Skeletal muscle tissue (tissue), 4 donors: ENCODE data around the gene RNU6-7. TPM values are rescaled to one million over a fixed set of nuclear protein-coding genes. Genes with fewer than 3 reads are reported as not detected.

ENCODE experiments used
- H3K27ac ChIP-seq: one replicate; pipeline ENCODE4 v1.7.0; 2013; ENCODE audit warnings: mild to moderate bottlenecking, low read depth, low read length, inconsistent platforms
- H3K27me3 ChIP-seq, 3 donors: one replicate each; pipeline ENCODE4 v1.7.0; 2013; ENCODE audit warnings: low read length in 3 of 3; ENCODE audit not compliant: control insufficient read depth in 3 of 3, insufficient read depth in 3 of 3
- H3K36me3 ChIP-seq, 3 donors: one replicate each; pipeline ENCODE4 v1.7.0; 2013; ENCODE audit warnings: low read length in 3 of 3; ENCODE audit not compliant: control insufficient read depth in 3 of 3, insufficient read depth in 3 of 3
- H3K4me1 ChIP-seq, 3 donors: one replicate each; pipeline ENCODE4 v1.7.0; 2013; ENCODE audit warnings: low read length in 3 of 3, mild to moderate bottlenecking in 3 of 3; ENCODE audit not compliant: control insufficient read depth in 3 of 3, insufficient read depth in 3 of 3
- H3K4me3 ChIP-seq, 3 donors: one replicate each; pipeline ENCODE4 v1.7.0; 2013; ENCODE audit warnings: low read length in 3 of 3
- H3K9ac ChIP-seq, 3 donors: one replicate each; pipeline ENCODE4 v1.7.0; 2013; ENCODE audit warnings: low read length in 3 of 3, mild to moderate bottlenecking in 3 of 3, moderate library complexity in 2 of 3, low read depth in 1 of 3
- H3K9me3 ChIP-seq, 3 donors: one replicate each; pipeline ENCODE4 v1.7.0; 2013; ENCODE audit warnings: low read length in 3 of 3; ENCODE audit not compliant: control insufficient read depth in 3 of 3
- total RNA-seq: library from RNA; depleted of rRNA; stranded (reverse); fragments of >200 nt; gene quantifications from one replicate; pipeline ENCODE4 v1.2.3, GENCODE V29; 2014
- donor health status: Osteomylitis.

RNU6-7 gene
- not detected for total RNA-seq

GRCh38 chr14:32201816-32202490 is at the start of gene RNU6-7:
RNU6-7 (plus strand) TSS chr14:32202045.
- Histone ChIP-seq H3K27me3 (no peaks in the 10 kb centered on the region), H3K27ac (peak within 1 kb of the TSS; percentile 94), H3K9me3 (no peaks in the 10 kb centered on the region), H3K36me3 (no peaks in the 10 kb centered on the region), H3K4me1 (peaks cover 2 to 14% (median 4%) of the 10 kb centered on the region in 3 donors), H3K4me3 (peak within 1 kb of the TSS; percentile 74 to 94 (median 92)), H3K9ac (peak within 1 kb of the TSS; percentile 86 to 93 (median 92))

DNA sequence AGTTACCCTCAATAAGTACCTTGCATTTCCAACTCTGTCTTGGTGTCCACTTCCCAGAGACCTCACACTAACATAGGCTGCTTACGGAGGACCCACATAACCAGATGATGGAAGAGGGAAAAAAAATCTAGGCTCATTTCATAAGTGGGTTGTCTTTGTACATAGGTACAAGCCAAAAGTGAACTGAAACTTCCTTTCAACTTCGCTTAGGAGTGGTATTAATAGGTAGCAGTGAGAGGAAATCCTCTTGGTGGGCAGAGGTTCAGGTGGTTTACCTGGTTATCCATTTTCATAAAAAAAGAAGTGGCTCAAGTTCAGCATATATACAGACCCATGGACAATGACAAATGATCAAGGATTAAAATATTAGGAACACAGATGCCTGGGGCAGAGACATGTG is 35.8 kb upstream of the RNU6-7 start:
- H3K36me3 ChIP-seq: no peaks in the 10 kb centered on the region
- no peak overlapping the region for H3K27ac ChIP-seq
- no peak overlapping the region for H3K9ac ChIP-seq
- H3K4me1 ChIP-seq: no peaks in the 10 kb centered on the region
- no peaks in the 10 kb centered on the region for H3K27me3 ChIP-seq
- H3K9me3 ChIP-seq: no peaks in the 10 kb centered on the region
- H3K4me3 ChIP-seq: no peak overlapping the region

DNA sequence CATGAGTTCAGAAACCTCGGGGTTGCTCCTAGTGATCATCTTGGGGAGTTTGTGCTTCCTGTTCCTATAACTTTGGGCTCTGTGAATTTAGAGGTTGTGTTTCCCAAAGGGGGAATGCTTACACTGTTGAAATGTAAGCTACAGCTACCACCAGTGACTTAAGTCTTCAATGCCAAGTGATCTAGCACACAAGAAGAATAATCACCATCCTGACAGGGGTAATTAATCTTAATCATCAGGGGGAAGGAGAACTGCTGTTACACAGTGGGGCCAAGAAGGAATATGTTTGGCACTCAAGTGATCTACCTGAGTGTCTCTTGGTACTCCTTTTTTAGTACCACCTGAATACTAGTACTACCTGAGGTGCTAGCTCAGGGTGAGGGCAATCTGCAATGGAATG is 34.9 kb upstream of the RNU6-7 start:
- H3K27me3 ChIP-seq: no peaks in the 10 kb centered on the region
- H3K4me1 ChIP-seq: no peaks in the 10 kb centered on the region
- H3K9me3 ChIP-seq: no peaks in the 10 kb centered on the region
- no peak overlapping the region for H3K27ac ChIP-seq
- no peaks in the 10 kb centered on the region for H3K36me3 ChIP-seq
- no peak overlapping the region for H3K4me3 ChIP-seq
- H3K9ac ChIP-seq: no peak overlapping the region

DNA sequence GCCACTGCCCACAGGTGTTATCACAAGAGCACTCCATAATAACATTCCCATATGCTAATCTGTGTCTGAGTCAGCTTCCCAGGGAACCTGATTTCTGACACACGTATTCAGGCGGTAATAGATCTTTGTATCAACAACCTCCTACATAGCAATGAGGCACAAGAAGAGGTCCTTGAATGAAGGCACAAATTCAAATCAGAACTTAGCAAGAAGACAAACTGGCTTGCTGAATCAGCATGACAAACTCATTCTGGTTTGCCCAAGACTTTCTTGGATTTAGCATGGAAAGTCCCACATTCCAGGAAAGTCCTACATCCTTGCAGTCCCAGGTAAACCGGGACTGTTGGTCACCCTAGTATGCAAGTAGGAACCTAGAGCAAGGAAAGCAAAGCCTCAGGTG is 33.9 kb upstream of the RNU6-7 start:
- no peak overlapping the region for H3K9ac ChIP-seq
- no peak overlapping the region for H3K27ac ChIP-seq
- H3K9me3 ChIP-seq: no peaks in the 10 kb centered on the region
- no peaks in the 10 kb centered on the region for H3K4me1 ChIP-seq
- no peaks in the 10 kb centered on the region for H3K27me3 ChIP-seq
- no peaks in the 10 kb centered on the region for H3K36me3 ChIP-seq
- H3K4me3 ChIP-seq: no peak overlapping the region

DNA sequence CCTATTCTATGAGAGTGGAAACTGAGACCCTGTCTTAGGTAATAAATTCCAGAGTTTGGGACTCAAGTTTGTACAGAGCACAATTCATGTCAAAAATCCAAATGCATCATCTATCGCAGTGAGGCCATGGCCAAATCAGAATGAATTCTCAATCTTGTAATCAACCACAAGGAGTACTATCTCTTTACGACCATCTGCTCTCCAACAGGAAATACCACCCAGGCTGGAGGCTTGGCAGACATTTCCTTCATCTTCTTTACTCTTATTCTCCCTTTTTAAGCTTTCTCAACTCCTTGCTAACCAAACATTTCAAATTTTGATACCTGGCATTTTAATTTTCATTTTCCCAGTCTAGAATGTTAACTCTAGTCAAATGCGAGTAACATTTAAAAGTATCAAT is 32.7 kb upstream of the RNU6-7 start:
- H3K9me3 ChIP-seq: no peaks in the 10 kb centered on the region
- no peaks in the 10 kb centered on the region for H3K27me3 ChIP-seq
- no peaks in the 10 kb centered on the region for H3K4me1 ChIP-seq
- H3K4me3 ChIP-seq: no peak overlapping the region
- H3K27ac ChIP-seq: no peak overlapping the region
- H3K9ac ChIP-seq: no peak overlapping the region
- H3K36me3 ChIP-seq: no peaks in the 10 kb centered on the region

DNA sequence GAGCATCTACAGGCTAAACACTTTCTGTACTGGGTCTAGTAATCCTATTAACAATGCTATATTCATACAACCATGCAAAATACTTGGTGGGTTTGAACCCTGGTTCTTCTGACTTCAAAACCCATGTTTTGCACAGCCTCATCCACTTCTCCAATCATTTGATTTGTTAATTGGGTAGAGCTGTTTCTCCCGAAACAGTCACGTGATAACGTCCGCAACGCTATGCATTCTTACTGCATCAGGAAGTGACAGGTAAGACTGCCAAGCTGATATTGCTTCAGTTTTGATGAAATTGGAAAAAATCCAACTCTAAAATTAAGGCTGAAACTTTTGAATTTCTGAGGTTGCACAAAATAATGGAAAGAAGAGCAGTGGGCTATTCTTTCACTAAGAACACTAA is 30.4 kb upstream of the RNU6-7 start:
- Histone ChIP-seq H3K9me3 (no peaks in the 10 kb centered on the region), H3K36me3 (no peaks in the 10 kb centered on the region), H3K4me1 (no peaks in the 10 kb centered on the region), H3K9ac (no peak overlapping the region), H3K27ac (no peak overlapping the region), H3K4me3 (no peak overlapping the region), H3K27me3 (no peaks in the 10 kb centered on the region)

DNA sequence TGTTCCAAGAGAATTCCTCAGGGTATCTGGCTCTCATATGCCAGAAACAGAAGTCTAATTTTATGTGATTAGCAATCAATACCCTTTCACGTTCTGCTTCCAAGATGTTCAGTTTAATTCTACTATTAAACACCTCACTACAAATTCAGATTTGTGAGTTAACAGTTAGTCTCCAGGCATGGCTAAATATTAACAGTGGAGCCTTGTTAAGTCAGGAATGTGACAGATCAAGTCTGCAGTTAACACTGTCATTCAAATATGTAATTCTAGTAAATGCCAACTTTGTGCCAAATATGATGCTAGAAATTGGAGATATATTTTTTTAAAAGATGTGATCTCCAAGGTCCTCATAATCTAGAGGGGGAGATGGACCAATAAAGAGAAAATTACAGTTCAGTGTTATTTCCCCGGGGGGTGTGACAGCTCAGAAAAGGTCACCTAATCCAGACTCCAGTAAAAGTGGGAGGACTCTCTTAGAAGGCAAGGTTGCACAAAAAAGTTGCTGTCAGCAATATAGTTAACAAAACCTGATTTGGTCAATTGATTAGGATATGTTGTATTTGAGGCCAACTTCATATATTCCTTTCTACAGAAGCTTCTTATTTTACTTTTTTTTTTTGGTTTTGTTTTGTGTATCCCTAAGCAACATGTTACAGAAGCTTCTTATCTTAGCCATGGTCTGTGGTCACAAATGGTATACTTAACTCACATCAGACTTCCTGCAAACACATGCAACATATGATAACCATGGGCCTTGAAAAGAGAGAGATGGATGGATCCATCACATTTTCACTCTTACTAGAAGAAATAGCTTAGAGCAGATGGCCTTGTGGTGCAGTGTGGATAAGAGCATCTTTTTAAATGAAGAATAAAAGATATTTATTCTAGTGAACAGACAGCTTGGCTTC is 18.4 kb upstream of the RNU6-7 start:
- no peaks in the 10 kb centered on the region for H3K4me1 ChIP-seq
- peaks cover 0 to 5% (median 0%) of the 10 kb centered on the region in 3 donors for H3K9me3 ChIP-seq
- H3K9ac ChIP-seq: no peak overlapping the region
- H3K36me3 ChIP-seq: no peaks in the 10 kb centered on the region
- H3K4me3 ChIP-seq: no peak overlapping the region
- H3K27ac ChIP-seq: no peak overlapping the region
- no peaks in the 10 kb centered on the region for H3K27me3 ChIP-seq

DNA sequence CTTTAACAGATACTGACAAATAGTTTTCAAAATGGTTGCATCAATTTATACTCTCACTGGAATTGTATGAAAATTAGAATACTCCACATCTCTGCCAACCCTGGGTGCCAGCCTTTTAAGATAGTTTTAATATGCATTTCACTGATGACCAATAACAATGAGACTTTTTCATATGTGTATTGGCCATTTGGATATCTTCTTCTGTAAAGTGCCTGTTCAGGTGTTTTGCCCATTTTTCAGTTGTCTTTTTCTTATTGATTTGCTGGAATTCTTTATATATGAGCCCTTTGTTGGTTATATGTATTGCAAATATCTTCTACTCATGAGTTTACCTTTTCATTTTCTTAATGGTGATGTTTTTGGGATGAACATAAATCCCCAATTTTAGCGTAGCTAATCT is 16.7 kb upstream of the RNU6-7 start:
- H3K27ac ChIP-seq: no peak overlapping the region
- no peaks in the 10 kb centered on the region for H3K4me1 ChIP-seq
- no peaks in the 10 kb centered on the region for H3K36me3 ChIP-seq
- H3K4me3 ChIP-seq: no peak overlapping the region
- H3K9me3 ChIP-seq: peaks cover 0 to 3% (median 0%) of the 10 kb centered on the region in 3 donors
- no peaks in the 10 kb centered on the region for H3K27me3 ChIP-seq
- no peak overlapping the region for H3K9ac ChIP-seq

GRCh38 chr14:32186248-32186647 is 15.6 kb upstream of the RNU6-7 start:
- no peak overlapping the region for H3K4me3 ChIP-seq
- H3K9ac ChIP-seq: no peak overlapping the region
- H3K4me1 ChIP-seq: no peaks in the 10 kb centered on the region
- no peaks in the 10 kb centered on the region for H3K36me3 ChIP-seq
- no peaks in the 10 kb centered on the region for H3K27me3 ChIP-seq
- H3K9me3 ChIP-seq: peaks cover 0 to 3% (median 0%) of the 10 kb centered on the region in 3 donors
- no peak overlapping the region for H3K27ac ChIP-seq

DNA sequence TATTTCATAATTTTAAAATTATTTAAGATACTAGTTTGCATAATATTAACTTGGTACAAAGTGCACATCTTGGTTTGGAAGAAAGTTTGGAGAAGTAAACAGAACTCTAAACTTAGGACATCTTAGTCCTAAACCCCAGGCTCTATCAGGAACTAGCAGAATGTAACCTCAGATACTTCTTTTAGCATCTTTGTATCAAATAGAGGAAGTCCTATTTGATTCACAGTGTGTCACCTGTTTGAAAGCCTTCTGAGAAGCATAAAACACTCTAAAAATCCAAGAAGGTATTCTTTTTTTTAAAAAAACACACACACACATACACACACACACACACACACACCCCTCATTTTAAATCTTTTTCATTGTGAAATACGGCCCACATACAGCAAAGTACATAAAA is 12.0 kb upstream of the RNU6-7 start:
- no peaks in the 10 kb centered on the region for H3K27me3 ChIP-seq
- H3K4me3 ChIP-seq: no peak overlapping the region
- H3K27ac ChIP-seq: no peak overlapping the region
- H3K9me3 ChIP-seq: peaks cover 0 to 3% (median 0%) of the 10 kb centered on the region in 3 donors
- no peak overlapping the region for H3K9ac ChIP-seq
- H3K36me3 ChIP-seq: no peaks in the 10 kb centered on the region
- H3K4me1 ChIP-seq: no peaks in the 10 kb centered on the region
